GM21515 (cell line): ENCODE results near the gene STK24.
"Not testable (repeated sequence)": the region's sequence is repeated elsewhere in the genome, so short reads cannot be mapped to it uniquely, and the experiment has no call there.

Experiments
- ATAC-seq: cut with Tn5 transposase; IDR thresholded peaks from one replicate; pipeline ENCODE4 v1.9.1; 2021; ENCODE audit not compliant: unreplicated experiment

STK24 gene

GRCh38 chr13:98576963-98577835, at the start of gene STK24:
STK24 (minus strand) TSS chr13:98577107; CDS start chr13:98576786, 321 bp downstream.
- ATAC-seq = peak; percentile 63

- ATAC-seq = no peak
These were observed 49.5 kb upstream of the STK24 start for GRCh38 chr13:98626298-98626935.

- not testable (repeated sequence) for ATAC-seq
These were observed 47.7 kb upstream of the STK24 start for GRCh38 chr13:98624589-98624988.

- no peak for ATAC-seq
These were observed 46.0 kb upstream of the STK24 start for GRCh38 chr13:98622931-98623331.

GRCh38 chr13:98619556-98619955, 42.6 kb upstream of the STK24 start:
- no peak for ATAC-seq

GRCh38 chr13:98615595-98615994, 38.7 kb upstream of the STK24 start:
- not testable (repeated sequence) for ATAC-seq

GRCh38 chr13:98613591-98613990, 36.7 kb upstream of the STK24 start:
- ATAC-seq = no peak

GRCh38 chr13:98609756-98610155, 32.8 kb upstream of the STK24 start:
- no peak for ATAC-seq

- ATAC-seq = no peak
These were observed 29.4 kb upstream of the STK24 start for GRCh38 chr13:98606296-98606695.

- no peak for ATAC-seq
These were observed 22.8 kb upstream of the STK24 start for GRCh38 chr13:98599502-98600328.

GRCh38 chr13:98598043-98598442, 21.1 kb upstream of the STK24 start:
- ATAC-seq = no peak

GRCh38 chr13:98595134-98595533, 18.2 kb upstream of the STK24 start:
- no peak for ATAC-seq

GRCh38 chr13:98592362-98592732, 15.4 kb upstream of the STK24 start:
- ATAC-seq = no peak

GRCh38 chr13:98591721-98592361, 14.9 kb upstream of the STK24 start:
- no peak for ATAC-seq

- ATAC-seq = not testable (repeated sequence)
These were observed 13.6 kb upstream of the STK24 start for GRCh38 chr13:98590471-98590870.

- ATAC-seq = not testable (repeated sequence)
These were observed 12.6 kb upstream of the STK24 start for GRCh38 chr13:98589516-98589915.

GRCh38 chr13:98586400-98587345, 9.8 kb upstream of the STK24 start:
- ATAC-seq = no peak

GRCh38 chr13:98585946-98586345, 9.0 kb upstream of the STK24 start:
- ATAC-seq = no peak

GRCh38 chr13:98585398-98585754, 8.5 kb upstream of the STK24 start:
- no peak for ATAC-seq
